CD4-positive, alpha-beta T cell (primary cell): ENCODE measurements around the gene JAK1. TPM values are rescaled to one million over a fixed set of nuclear protein-coding genes. Genes with fewer than 3 reads are reported as not detected.

ENCODE experiments used
- ATAC-seq: fragments of 200-7000 bp; cut with Tn5 transposase; one replicate; pipeline ENCODE4 v1.10.0; 2022; ENCODE audit warnings: mild to moderate bottlenecking; ENCODE audit not compliant: poor library complexity
- CTCF ChIA-PET: fragments of 350-600 bp; sonication (Branson Sonifier 250); formaldehyde crosslinking; loops from one replicate; lab custom pipeline; 2021; ENCODE audit warnings: antibody characterized with exemption, inconsistent platforms; lab: Charles Lee
- POLR2A ChIA-PET: fragments of 350-600 bp; sonication (Branson Sonifier 250); formaldehyde crosslinking; loops from one replicate; lab custom pipeline; 2021; ENCODE audit warnings: antibody characterized with exemption, inconsistent platforms; lab: Charles Lee
- DNase-seq, 14 experiments: peaks; one replicate each; pipeline ENCODE4 v3.0.0-alpha.2; 2013 to 2020; ENCODE audit warnings: mixed read lengths in 2 of 14
- H3K27ac ChIP-seq, 2 donors: one replicate each; pipeline versions ENCODE4 v1.5.1 to v1.7.0; 2013; ENCODE audit warnings: low read length in 2 of 2, low read depth in 1 of 2, mild to moderate bottlenecking in 1 of 2
- H3K27me3 ChIP-seq, 2 experiments: 1 replicate in 1 of 2; 2 replicates in 1 of 2; pipeline versions ENCODE4 v1.6.1 to v1.7.0; 2013; ENCODE audit warnings: low read length in 2 of 2, control low read depth in 1 of 2, mild to moderate bottlenecking in 1 of 2, moderate library complexity in 1 of 2; ENCODE audit not compliant: insufficient read depth in 2 of 2, control insufficient read depth in 1 of 2
- H3K36me3 ChIP-seq: one replicate; pipeline ENCODE4 v1.6.1; 2013; ENCODE audit warnings: low read length, control low read depth; ENCODE audit not compliant: insufficient read depth
- H3K4me1 ChIP-seq: one replicate; pipeline ENCODE4 v1.6.1; 2013; ENCODE audit warnings: low read length, control low read depth; ENCODE audit not compliant: insufficient read depth
- H3K4me3 ChIP-seq: one replicate; pipeline ENCODE4 v1.5.1; 2013; ENCODE audit warnings: mild to moderate bottlenecking, low read length, moderate library complexity
- H3K9me3 ChIP-seq, 2 experiments: 1 replicate in 1 of 2; 2 replicates in 1 of 2; pipeline versions ENCODE4 v1.6.1 to v1.7.0; 2013; ENCODE audit warnings: low read length in 2 of 2, mild to moderate bottlenecking in 2 of 2, control low read depth in 1 of 2, moderate library complexity in 1 of 2; ENCODE audit not compliant: control insufficient read depth in 1 of 2, insufficient read depth in 1 of 2
- H3K27ac Mint-ChIP-seq: one replicate; pipeline ENCODE4 v1.8.0; 2020; ENCODE audit warnings: mixed read lengths
- H3K27me3 Mint-ChIP-seq: one replicate; pipeline ENCODE4 v1.8.0; 2021; ENCODE audit warnings: mixed read lengths
- H3K36me3 Mint-ChIP-seq: one replicate; pipeline ENCODE4 v1.8.0; 2021; ENCODE audit warnings: low read depth, mixed read lengths
- H3K4me1 Mint-ChIP-seq: one replicate; pipeline ENCODE4 v1.8.0; 2021; ENCODE audit warnings: low read depth, mixed read lengths
- H3K4me3 Mint-ChIP-seq: one replicate; pipeline ENCODE4 v1.8.0; 2020; ENCODE audit warnings: mild to moderate bottlenecking, mixed read lengths
- H3K9me3 Mint-ChIP-seq: one replicate; pipeline ENCODE4 v1.8.0; 2020; ENCODE audit warnings: mixed read lengths
- intact Hi-C, 2 experiments: fragments of 100-400 bp; cut with DNase I in 1 of 2; cut with micrococcal nuclease in 1 of 2; formaldehyde crosslinking; loops; one replicate each; pipeline versions ENCODE4 v1.15.1 to v1.9.0; 2023 to 2025; cut with DNase I, micrococcal nuclease
- total RNA-seq, 174 experiments: library from RNA in 2 of 174; stranded (reverse) in 2 of 174; gene quantifications; one replicate each; pipeline ENCODE4 v1.2.3 and lab custom pipeline; 2021 to 2026
- TF ChIP-seq, protein P1 (sequence below): fragments of 200-600 bp; IDR thresholded peaks from one replicate; pipeline ENCODE4 v1.8.0; 2022; ENCODE audit warnings: antibody characterized with exemption, mild to moderate bottlenecking

JAK1 gene
- total RNA-seq, 2 experiments from 2014 or later: 240 to 252 TPM

DNA sequence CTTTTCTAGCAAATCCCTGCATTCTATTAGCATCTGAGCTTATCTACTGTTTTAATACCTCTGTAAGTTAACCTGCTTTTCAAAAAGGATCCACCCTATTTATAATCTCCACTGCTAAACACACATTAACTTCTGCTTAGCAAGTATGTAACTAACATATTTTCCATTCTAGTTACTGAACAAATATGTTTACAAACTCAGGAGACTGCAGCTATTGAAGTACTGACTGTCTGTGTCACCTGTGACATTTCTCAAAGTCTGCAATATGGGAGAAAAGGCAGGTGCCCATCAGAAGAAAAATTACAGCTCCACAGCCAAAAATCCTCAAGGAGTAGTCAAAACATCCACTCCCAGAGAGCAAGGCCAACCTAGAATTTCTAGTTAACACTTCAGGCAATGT lies 88.3 kb downstream of the JAK1 start:
- Mint-ChIP-seq H3K36me3 (peaks cover 90% of the 10 kb centered on the region), H3K27ac (peak overlapping the region; percentile 82), H3K4me1 (peaks cover 89% of the 10 kb centered on the region), H3K4me3 (peak overlapping the region; percentile 1), H3K27me3 (no peaks in the 10 kb centered on the region), H3K9me3 (no peaks in the 10 kb centered on the region)
- ChIA-PET POLR2A (interaction anchor here (0.7 to 5.2 kb wide), 22 partner anchors 9 to 542 kb away, joined by 3 to 58 read pairs (median 4); partner anchors contain the start of genes JAK1, LEPR and LEPROT), CTCF (interaction anchor here (0.9 to 2.4 kb wide), 7 partner anchors 10 to 197 kb away, joined by 3 to 9 read pairs (median 4); no protein-coding TSS in a partner anchor)
- ATAC-seq: no peak
- intact Hi-C loops: loop anchor here (5.0 to 10.0 kb wide), 5 partner anchors 44 to 539 kb away; no protein-coding TSS in a partner anchor
- Histone ChIP-seq H3K4me3 (no peak overlapping the region), H3K9me3 (no peaks in the 10 kb centered on the region), H3K36me3 (peaks cover 73% of the 10 kb centered on the region), H3K27me3 (no peaks in the 10 kb centered on the region), H3K27ac (peak overlapping the region in 1 of 2 donors; percentile 53), H3K4me1 (peaks cover 36% of the 10 kb centered on the region)
- no peak for DNase-seq
- TF ChIP-seq, protein P1, sequence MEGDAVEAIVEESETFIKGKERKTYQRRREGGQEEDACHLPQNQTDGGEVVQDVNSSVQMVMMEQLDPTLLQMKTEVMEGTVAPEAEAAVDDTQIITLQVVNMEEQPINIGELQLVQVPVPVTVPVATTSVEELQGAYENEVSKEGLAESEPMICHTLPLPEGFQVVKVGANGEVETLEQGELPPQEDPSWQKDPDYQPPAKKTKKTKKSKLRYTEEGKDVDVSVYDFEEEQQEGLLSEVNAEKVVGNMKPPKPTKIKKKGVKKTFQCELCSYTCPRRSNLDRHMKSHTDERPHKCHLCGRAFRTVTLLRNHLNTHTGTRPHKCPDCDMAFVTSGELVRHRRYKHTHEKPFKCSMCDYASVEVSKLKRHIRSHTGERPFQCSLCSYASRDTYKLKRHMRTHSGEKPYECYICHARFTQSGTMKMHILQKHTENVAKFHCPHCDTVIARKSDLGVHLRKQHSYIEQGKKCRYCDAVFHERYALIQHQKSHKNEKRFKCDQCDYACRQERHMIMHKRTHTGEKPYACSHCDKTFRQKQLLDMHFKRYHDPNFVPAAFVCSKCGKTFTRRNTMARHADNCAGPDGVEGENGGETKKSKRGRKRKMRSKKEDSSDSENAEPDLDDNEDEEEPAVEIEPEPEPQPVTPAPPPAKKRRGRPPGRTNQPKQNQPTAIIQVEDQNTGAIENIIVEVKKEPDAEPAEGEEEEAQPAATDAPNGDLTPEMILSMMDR: no peak

DNA sequence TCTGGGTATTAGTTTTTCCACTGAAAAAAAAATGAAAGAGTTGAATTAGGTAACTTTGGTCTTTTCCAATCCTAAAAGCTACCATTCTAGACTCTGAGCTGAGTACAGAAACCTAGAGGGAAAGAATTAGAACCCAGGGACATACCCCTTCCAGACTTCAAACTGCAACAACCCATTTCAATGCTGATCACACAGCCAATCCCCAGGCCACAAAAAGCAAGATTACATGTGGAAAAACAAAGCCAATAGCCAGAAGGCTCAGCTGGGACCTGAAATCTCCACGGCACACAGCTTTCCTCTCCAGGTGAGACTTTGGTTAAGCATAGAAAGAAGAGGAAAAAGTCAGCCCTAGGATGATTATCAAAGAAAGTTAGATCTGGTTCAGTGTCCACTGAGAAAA lies 88.8 kb downstream of the JAK1 start:
- H3K36me3 ChIP-seq: peaks cover 73% of the 10 kb centered on the region

DNA sequence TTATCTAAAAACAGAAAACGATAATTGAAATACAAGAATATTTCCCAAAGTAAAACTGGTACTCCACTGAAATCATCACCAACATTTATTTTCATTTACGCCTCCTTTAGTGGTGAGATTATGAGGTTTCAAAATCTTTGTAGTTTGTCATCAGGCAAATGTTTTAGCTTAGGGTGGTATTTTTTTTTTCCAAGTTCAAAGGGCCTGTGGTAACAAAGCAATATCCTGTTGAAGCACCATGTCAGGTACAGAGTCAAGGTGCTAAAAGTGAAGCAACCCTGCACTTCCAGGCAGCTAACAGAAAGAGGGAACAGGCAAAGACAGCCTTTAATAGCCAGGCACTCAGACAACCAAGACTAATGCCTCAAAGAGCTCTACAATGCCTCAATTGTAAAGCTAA lies 89.2 kb downstream of the JAK1 start:
- H3K4me3 ChIP-seq: no peak overlapping the region
- ATAC-seq (peak; percentile 93), DNase-seq (peak in 10 of 14 experiments; percentile 15 to 90 (median 36))
- Mint-ChIP-seq H3K4me1 (peaks cover 84% of the 10 kb centered on the region), H3K4me3 (peak overlapping the region; percentile 68), H3K27me3 (no peaks in the 10 kb centered on the region), H3K9me3 (no peaks in the 10 kb centered on the region), H3K36me3 (peaks cover 91% of the 10 kb centered on the region), H3K27ac (peak overlapping the region; percentile 82)
- ChIA-PET POLR2A (interaction anchor here (0.6 to 5.2 kb wide), 34 partner anchors 9 to 543 kb away, joined by 3 to 58 read pairs (median 4); partner anchors contain the start of genes JAK1, LEPR and LEPROT), CTCF (interaction anchor here (0.6 to 2.0 kb wide), 12 partner anchors 24 to 198 kb away, joined by 3 to 7 read pairs (median 4); no protein-coding TSS in a partner anchor)
- peaks cover 73% of the 10 kb centered on the region for H3K36me3 ChIP-seq
- H3K4me1 ChIP-seq: peaks cover 33% of the 10 kb centered on the region
- TF ChIP-seq, protein P1: no peak
- H3K27me3 ChIP-seq: no peaks in the 10 kb centered on the region
- intact Hi-C loops: loop anchor here (1.0 to 10.0 kb wide), 7 partner anchors 45 to 540 kb away; partner anchors contain the start of gene JAK1 (in 1 of the 2)
- H3K27ac ChIP-seq: peak overlapping the region in 1 of 2 donors; percentile 53
- no peaks in the 10 kb centered on the region for H3K9me3 ChIP-seq

More for the DNA sequence above, 88.8 kb downstream of the JAK1 start:
- Mint-ChIP-seq H3K9me3 (no peaks in the 10 kb centered on the region), H3K4me1 (peaks cover 84% of the 10 kb centered on the region), H3K27ac (peak overlapping the region; percentile 82), H3K27me3 (no peaks in the 10 kb centered on the region), H3K4me3 (peak overlapping the region; percentile 68), H3K36me3 (peaks cover 90% of the 10 kb centered on the region)
- H3K27me3 ChIP-seq: no peaks in the 10 kb centered on the region
- ATAC-seq (peak; percentile 7), DNase-seq (no peak)
- CTCF ChIA-PET: interaction anchor here (0.9 to 2.0 kb wide), 10 partner anchors 9 to 198 kb away, joined by 3 to 7 read pairs (median 4); no protein-coding TSS in a partner anchor
- TF ChIP-seq, protein P1: no peak
- peaks cover 33% of the 10 kb centered on the region for H3K4me1 ChIP-seq
- no peak overlapping the region for H3K4me3 ChIP-seq
- H3K27ac ChIP-seq: peak overlapping the region in 1 of 2 donors; percentile 53
- no peaks in the 10 kb centered on the region for H3K9me3 ChIP-seq
- intact Hi-C loops: loop anchor here (1.0 to 10.0 kb wide), 7 partner anchors 45 to 540 kb away; partner anchors contain the start of gene JAK1 (in 1 of the 2)
- POLR2A ChIA-PET: interaction anchor here (0.6 to 5.2 kb wide), 35 partner anchors 8 to 543 kb away, joined by 3 to 58 read pairs (median 4); partner anchors contain the start of genes JAK1, LEPR and LEPROT
